Muscle layer of duodenum (tissue), 2 donors: Measurements from ENCODE around the gene CACNA1B.

Experiments used
- H3K27ac ChIP-seq: one replicate; pipeline ENCODE4 v1.7.0; 2013; ENCODE audit warnings: mild to moderate bottlenecking, low read length
- H3K27me3 ChIP-seq: one replicate; pipeline ENCODE4 v1.7.0; 2013; ENCODE audit warnings: low read depth, mild to moderate bottlenecking, control low read depth, low read length
- H3K36me3 ChIP-seq, 2 donors: one replicate each; pipeline ENCODE4 v1.7.0; 2013; ENCODE audit warnings: low read length in 2 of 2, control low read depth in 1 of 2, mild to moderate bottlenecking in 1 of 2; ENCODE audit not compliant: insufficient read depth in 2 of 2, control insufficient read depth in 1 of 2
- H3K4me1 ChIP-seq, 2 donors: one replicate each; pipeline ENCODE4 v1.7.0; 2013; ENCODE audit warnings: low read length in 2 of 2, mild to moderate bottlenecking in 2 of 2, control low read depth in 1 of 2, moderate library complexity in 1 of 2; ENCODE audit not compliant: insufficient read depth in 2 of 2, control insufficient read depth in 1 of 2
- H3K4me3 ChIP-seq, 2 donors: one replicate each; pipeline ENCODE4 v1.7.0; 2013; ENCODE audit warnings: low read length in 2 of 2, low read depth in 1 of 2, mild to moderate bottlenecking in 1 of 2
- H3K9me3 ChIP-seq, 2 donors: one replicate each; pipeline ENCODE4 v1.7.0; 2013; ENCODE audit warnings: low read length in 2 of 2, control low read depth in 1 of 2, mild to moderate bottlenecking in 1 of 2; ENCODE audit not compliant: control insufficient read depth in 1 of 2
- donor health status: healthy.

CACNA1B gene

DNA sequence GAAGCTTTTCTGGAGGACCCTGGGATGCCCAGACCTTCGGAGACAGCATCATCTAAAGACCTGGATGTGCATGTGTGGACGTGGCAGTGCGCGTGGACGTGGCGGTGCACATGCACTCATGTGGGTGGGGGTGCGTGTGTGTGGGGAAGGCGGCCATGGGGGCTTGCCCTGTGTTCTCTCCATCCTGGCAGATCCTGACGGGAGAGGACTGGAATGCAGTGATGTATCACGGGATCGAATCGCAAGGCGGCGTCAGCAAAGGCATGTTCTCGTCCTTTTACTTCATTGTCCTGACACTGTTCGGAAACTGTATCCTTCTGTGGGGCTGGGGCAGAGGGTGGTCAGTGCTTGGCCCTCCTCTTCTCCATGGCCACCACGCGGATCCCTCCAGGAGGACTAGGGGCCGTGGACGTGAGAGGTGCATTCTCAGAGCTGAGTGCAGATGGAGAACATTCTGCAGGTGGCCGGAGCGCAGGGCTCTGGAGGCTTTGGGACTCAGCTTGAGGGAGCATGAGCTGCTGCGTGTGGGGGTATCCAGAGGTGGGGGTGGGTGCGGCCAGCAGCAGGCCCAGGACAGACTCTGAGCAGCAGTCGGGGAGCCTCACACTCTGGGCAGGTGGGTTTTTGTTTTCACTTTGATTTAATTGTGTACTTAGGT, 129.1 kb downstream of the CACNA1B start:
- no peak overlapping the region for H3K4me3 ChIP-seq
- no peaks in the 10 kb centered on the region for H3K4me1 ChIP-seq
- H3K36me3 ChIP-seq: no peaks in the 10 kb centered on the region
- H3K27ac ChIP-seq: no peak overlapping the region
- no peaks in the 10 kb centered on the region for H3K27me3 ChIP-seq
- no peaks in the 10 kb centered on the region for H3K9me3 ChIP-seq

- no peaks in the 10 kb centered on the region for H3K4me1 ChIP-seq
- no peaks in the 10 kb centered on the region for H3K36me3 ChIP-seq
- no peak overlapping the region for H3K4me3 ChIP-seq
- H3K9me3 ChIP-seq: no peaks in the 10 kb centered on the region
- H3K27me3 ChIP-seq: no peaks in the 10 kb centered on the region
- no peak overlapping the region for H3K27ac ChIP-seq
These were observed 130.0 kb downstream of the CACNA1B start for GRCh38 chr9:138007566-138007917.

DNA sequence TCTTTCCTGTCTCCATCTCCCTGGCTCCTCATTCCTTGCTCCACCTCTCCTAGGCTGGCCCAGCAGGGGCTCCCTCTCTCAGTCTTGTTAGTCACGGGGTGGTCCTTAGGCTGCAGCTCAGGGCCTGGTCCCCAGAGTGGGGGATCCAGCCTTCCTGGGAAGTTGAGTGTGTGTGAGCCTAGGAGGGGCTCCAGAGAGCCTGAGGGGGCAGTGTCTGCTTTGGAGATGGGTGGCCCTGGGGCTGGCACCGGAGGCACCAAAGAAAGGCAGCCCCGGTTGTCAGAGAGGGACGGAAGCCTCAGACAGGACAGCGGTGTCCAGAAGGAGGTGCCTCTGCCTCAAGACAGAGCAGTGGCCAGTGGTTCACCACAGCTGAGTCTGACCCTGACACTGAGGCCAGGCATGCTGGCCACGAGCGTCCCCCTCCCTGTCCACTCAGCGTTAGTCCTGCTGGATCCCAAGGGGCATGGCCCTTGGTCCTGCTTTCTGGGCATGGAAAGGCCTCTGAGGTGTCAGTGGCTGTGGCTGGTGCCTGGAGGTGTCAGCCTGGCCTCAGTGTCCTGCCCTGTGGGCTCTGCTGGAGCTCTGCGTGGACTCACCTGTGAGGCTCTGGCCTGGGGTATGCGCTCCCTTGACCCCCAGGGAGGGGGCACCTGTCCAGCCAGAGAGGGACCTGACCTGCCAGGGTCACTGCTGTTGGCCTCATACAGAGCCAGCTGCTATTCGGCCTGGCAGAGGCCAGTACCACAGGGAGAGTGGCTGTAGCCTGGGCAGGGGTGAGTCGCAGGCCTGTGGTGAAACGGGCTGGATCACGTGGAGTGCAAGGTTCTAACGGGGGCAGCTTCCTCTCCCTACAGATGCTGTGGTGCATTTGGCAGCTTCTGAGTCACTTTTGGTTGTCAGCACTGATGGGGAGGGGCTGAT, 130.6 kb downstream of the CACNA1B start:
- Histone ChIP-seq H3K27ac (no peak overlapping the region), H3K36me3 (no peaks in the 10 kb centered on the region), H3K4me1 (no peaks in the 10 kb centered on the region), H3K27me3 (no peaks in the 10 kb centered on the region), H3K4me3 (no peak overlapping the region), H3K9me3 (no peaks in the 10 kb centered on the region)

GRCh38 chr9:138009016-138009802, 131.6 kb downstream of the CACNA1B start:
- Histone ChIP-seq H3K27ac (no peak overlapping the region), H3K36me3 (no peaks in the 10 kb centered on the region), H3K9me3 (no peaks in the 10 kb centered on the region), H3K4me3 (no peak overlapping the region), H3K27me3 (no peaks in the 10 kb centered on the region), H3K4me1 (no peaks in the 10 kb centered on the region)

- no peak overlapping the region for H3K27ac ChIP-seq
- no peaks in the 10 kb centered on the region for H3K9me3 ChIP-seq
- H3K4me3 ChIP-seq: no peak overlapping the region
- no peaks in the 10 kb centered on the region for H3K27me3 ChIP-seq
- no peaks in the 10 kb centered on the region for H3K4me1 ChIP-seq
- H3K36me3 ChIP-seq: no peaks in the 10 kb centered on the region
These were observed 132.5 kb downstream of the CACNA1B start for GRCh38 chr9:138009803-138010690.

DNA sequence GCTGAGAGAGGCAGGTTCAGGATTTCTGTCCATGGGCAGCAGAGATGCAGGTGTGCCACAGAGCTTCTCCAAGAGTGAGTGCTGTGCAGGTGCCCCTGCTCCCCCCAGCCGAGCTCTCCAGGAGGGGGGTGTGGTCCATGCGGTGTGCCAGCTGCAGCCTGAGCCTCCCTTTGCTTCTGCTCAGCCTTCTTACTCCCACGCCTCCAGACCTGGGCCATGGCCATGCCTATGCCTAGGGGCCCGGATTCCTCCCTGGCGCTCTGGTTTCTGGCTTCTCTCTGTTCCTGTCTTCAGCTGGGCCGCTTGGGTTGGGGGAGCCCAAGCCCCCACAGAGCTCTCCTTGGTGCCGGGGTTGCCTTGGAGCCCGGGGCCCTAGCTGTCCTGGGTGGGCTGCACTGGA, 133.3 kb downstream of the CACNA1B start:
- Histone ChIP-seq H3K36me3 (no peaks in the 10 kb centered on the region), H3K27ac (no peak overlapping the region), H3K4me3 (no peak overlapping the region), H3K9me3 (no peaks in the 10 kb centered on the region), H3K27me3 (no peaks in the 10 kb centered on the region), H3K4me1 (no peaks in the 10 kb centered on the region)

DNA sequence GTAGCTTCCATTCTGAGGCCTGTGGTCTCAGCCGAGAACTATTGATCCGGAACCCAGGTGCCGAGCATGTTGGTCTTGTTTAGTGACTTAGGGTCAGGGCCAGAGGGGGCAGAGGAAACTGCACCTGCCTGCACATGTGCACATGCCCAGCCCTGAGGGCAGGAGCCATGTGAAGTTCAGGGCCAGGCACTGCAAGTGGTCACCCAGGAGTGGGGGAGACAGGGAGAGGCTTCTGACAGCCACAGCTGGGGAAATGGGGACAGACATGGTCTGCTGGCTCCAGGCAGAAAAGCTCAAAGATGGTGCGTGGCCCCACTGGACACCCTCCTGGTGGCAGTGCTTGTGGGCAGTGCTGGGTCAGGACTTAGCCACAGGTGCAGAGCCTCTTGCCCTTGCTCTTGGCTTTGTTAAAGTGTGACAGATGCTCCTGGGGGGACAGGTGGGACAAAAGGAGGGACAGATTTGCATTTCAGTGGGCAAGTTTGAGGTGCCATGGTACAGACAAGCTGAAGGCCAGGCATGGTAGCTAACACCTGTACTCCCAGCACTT, 134.4 kb downstream of the CACNA1B start:
- Histone ChIP-seq H3K27me3 (no peaks in the 10 kb centered on the region), H3K4me3 (no peak overlapping the region), H3K4me1 (no peaks in the 10 kb centered on the region), H3K36me3 (no peaks in the 10 kb centered on the region), H3K27ac (no peak overlapping the region), H3K9me3 (no peaks in the 10 kb centered on the region)

- no peak overlapping the region for H3K27ac ChIP-seq
- no peak overlapping the region for H3K4me3 ChIP-seq
- no peaks in the 10 kb centered on the region for H3K36me3 ChIP-seq
- H3K9me3 ChIP-seq: no peaks in the 10 kb centered on the region
- H3K4me1 ChIP-seq: no peaks in the 10 kb centered on the region
- H3K27me3 ChIP-seq: no peaks in the 10 kb centered on the region
These were observed 135.7 kb downstream of the CACNA1B start for GRCh38 chr9:138013273-138013672.

DNA sequence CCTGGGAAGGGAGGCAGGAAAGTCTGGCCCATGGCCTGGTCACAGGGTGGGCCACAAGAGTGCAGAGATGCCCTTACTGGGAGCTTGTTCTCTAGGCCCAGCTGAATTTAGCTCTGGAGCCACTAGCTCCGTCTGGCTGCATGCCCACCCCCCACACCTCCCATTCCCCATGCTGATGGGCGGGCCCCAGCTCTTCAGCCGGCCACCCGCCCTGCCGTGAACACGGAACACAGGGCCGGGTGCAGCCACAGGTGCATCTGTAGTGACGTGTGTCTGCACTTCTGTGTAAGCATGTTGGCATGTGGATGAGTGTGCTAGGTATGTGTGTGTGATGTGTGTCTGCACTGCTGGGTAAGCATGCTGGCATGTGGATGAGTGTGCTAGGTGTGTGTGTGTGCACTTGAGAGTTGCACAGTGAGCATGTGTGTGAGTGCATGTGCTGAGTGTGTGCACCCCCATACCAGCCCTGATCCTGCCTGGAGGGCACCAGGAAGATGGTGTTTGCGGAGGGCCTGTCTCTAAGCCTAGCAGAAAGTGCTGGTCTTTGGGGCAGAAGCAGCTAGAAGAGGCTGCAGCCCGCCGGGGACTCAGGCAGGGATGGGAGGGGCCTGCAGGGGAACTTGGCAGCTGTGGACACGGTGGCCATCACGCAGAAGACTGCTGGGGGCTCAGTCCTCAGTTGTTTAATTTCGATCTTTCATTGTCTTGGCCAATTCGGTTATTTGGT, 136.4 kb downstream of the CACNA1B start:
- Histone ChIP-seq H3K4me3 (no peak overlapping the region), H3K9me3 (no peaks in the 10 kb centered on the region), H3K4me1 (no peaks in the 10 kb centered on the region), H3K27ac (no peak overlapping the region), H3K27me3 (no peaks in the 10 kb centered on the region), H3K36me3 (no peaks in the 10 kb centered on the region)

DNA sequence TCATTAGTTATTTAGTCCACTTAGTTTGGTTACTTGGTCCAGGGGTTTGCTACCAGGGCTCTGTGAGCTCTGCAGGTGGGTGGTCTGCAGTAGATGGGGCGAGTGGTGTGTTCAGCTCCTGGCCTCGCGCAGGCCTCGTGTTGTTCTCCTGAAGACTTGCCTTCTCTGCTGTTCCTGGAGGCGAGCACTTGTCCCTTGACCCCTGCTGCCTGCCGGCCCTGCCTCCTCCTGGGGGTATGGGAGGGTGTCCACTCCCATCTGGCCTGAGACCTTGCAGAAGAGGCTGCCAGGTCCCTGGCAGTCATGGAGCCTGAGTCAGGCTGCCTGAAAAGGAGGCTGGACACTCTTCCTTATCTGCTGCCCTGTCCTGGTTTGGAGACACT, 137.0 kb downstream of the CACNA1B start:
- H3K36me3 ChIP-seq: no peaks in the 10 kb centered on the region
- no peaks in the 10 kb centered on the region for H3K27me3 ChIP-seq
- no peaks in the 10 kb centered on the region for H3K9me3 ChIP-seq
- H3K4me1 ChIP-seq: no peaks in the 10 kb centered on the region
- no peak overlapping the region for H3K4me3 ChIP-seq
- no peak overlapping the region for H3K27ac ChIP-seq
